GM13976 (cell line): ENCODE measurements around the gene ATP2B2.

Experiments
- DNase-seq: peaks from one replicate; pipeline ENCODE4 v3.0.0; 2012; ENCODE audit warnings: low spot score
- in situ Hi-C: fragments of 300-500 bp; cut with MboI; formaldehyde crosslinking; loops from one replicate; pipeline ENCODE4 v1.12.0; 2022; ENCODE audit warnings: low sequenced_read_pairs, mixed read lengths, inconsistent platforms; ENCODE audit not compliant: unreplicated experiment
- TF ChIP-seq, protein P1 (sequence below): IDR thresholded peaks from 2 replicates; pipeline ENCODE4 v1.5.1; 2012; ENCODE audit warnings: borderline replicate concordance, mild to moderate bottlenecking; ENCODE audit not compliant: insufficient read depth; ENCODE audit errors: extremely low read depth, missing control alignments, control extremely low read depth

Gene ATP2B2

DNA sequence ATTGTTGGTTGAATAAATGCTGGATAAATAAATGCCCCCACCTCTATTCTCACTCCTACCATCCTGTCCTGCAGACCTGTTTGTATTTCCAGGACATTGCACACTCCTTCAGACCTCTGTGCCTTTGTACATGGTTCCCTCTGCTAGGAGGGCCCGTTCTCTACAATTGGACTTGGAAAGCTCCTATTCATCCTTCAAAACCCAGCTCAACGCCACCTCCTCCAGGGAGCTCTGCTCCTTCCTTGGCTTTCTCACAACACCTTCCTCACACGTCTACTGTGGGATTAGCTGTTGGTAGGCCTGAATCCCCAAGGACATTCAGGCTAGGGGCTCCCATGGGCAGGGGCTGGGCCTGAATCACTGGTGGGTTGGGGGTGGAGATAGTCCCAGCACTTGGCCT is 105.8 kb downstream of the ATP2B2 start:
- TF ChIP-seq, protein P1, sequence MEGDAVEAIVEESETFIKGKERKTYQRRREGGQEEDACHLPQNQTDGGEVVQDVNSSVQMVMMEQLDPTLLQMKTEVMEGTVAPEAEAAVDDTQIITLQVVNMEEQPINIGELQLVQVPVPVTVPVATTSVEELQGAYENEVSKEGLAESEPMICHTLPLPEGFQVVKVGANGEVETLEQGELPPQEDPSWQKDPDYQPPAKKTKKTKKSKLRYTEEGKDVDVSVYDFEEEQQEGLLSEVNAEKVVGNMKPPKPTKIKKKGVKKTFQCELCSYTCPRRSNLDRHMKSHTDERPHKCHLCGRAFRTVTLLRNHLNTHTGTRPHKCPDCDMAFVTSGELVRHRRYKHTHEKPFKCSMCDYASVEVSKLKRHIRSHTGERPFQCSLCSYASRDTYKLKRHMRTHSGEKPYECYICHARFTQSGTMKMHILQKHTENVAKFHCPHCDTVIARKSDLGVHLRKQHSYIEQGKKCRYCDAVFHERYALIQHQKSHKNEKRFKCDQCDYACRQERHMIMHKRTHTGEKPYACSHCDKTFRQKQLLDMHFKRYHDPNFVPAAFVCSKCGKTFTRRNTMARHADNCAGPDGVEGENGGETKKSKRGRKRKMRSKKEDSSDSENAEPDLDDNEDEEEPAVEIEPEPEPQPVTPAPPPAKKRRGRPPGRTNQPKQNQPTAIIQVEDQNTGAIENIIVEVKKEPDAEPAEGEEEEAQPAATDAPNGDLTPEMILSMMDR = no peak
- in situ Hi-C loops = no loop called here
- no peak for DNase-seq

DNA sequence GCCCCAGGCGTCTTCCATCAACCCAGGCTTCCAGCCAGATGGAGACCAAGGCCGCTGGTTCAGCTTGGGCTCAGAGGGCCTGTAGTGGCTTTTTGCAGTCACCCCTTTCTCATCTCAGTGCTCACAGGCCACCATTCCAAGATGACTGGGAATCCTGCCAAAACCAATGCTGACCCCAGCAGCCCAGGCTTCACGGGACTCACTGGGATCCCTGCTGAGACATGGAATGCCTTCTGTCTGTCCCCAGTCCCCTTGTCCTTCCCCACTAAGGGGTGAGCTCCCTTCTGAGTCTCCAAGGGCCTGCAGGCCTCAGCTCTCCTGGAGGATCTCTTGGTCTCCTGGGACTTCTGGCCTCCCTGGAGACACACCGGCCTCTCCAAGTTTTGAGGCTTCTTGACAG is 107.0 kb downstream of the ATP2B2 start:
- TF ChIP-seq, protein P1 = no peak
- no peak for DNase-seq
- in situ Hi-C loops = no loop called here

DNA sequence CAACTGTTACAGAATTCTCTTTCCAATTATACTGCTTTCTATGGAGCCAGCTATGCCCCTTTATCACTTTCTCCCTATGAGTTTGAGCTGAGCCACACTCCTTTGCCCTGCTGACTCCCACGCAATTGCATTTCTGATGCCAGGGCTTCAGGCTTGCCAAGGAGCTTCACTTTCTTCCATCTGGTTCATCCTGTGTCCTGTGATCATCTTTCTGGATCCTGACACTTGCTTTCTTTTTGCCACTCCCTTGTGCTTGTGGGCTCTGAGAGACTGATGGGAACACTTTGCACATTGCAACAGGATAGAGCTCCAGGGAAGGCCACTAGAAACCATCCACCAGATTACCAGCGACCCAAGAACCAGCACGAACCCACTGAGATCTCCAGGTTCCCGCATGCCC is 107.5 kb downstream of the ATP2B2 start:
- DNase-seq = no peak
- TF ChIP-seq, protein P1 = no peak
- in situ Hi-C loops = no loop called here

DNA sequence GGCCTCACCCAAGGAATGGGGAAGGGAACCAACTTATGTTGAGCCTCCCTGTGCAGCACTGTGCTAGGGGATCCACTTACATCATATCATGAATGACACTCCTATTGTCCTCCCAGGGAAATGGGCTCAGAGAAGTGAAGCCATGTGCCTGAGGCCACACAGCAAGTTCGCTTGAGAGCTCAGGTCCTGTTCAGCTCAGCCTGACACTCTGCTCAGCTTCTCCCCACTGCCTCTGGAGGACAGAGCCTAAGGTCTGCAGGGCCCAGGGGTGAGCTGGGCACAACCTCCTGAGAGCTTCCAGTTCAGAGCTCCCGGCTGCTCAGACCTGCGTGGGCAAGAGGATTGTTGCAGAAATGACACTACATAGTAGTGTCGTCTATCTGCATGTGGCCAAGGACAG is 108.5 kb downstream of the ATP2B2 start:
- in situ Hi-C loops = no loop called here
- no peak for DNase-seq
- TF ChIP-seq, protein P1 = no peak

DNA sequence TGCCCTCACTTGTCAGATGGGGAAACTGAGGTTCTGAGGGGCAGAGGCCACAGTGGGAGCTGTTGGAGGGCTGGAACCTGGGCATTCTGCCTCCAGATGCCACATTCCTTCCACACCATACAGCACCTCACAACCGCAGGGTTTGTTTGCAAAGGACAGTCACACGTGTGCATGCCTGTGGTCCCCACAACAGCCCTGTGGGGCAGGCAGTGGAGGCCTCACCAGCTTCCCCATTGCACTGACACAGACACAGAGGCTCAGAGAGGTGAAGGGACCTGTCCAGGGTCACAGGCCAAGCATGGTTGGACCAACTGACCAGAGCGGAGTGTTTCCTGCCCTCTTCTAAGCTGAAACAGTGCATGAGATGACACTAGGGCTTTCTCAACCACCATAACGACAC is 109.3 kb downstream of the ATP2B2 start:
- no peak for DNase-seq
- in situ Hi-C loops = no loop called here
- TF ChIP-seq, protein P1 = no peak

DNA sequence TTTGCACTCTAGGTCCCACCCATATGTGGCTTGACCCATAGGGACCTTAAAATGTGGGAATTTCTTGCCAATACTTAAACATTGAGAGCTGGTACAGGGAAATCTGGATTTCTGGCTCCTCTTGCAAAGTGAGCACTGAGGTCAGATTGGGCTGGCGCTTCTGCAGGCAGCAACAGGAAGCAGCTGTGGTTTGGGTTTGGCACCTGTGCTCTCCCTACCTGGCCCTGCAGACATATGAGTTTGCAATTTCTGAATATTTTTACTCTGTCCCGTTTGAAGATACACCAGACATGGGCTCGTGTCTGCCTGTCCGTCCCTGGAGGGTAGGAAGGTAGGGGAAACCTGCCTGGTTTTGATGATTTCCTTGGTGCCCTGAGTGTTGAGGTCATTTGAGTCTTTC is 109.7 kb downstream of the ATP2B2 start:
- in situ Hi-C loops = no loop called here
- TF ChIP-seq, protein P1 = no peak
- no peak for DNase-seq

DNA sequence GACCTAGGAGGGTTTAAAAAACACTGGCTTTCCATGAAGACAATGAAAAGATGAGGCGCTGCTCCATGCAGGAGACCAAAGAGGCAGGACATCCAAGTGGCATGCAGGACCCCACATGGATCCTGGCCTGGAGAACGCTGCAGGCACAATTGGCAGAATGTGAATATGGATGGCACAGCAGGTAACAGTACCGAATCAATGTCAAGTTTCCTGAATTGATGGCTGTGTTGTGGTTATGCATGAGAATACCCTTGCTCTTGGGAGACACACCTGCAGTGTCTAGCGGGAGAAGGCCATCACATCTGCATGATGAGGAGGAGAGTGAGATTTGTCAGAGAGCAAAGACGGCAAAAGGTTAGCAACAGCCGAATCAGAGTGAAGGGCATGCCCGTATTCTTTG is 110.2 kb downstream of the ATP2B2 start:
- TF ChIP-seq, protein P1 = no peak
- no peak for DNase-seq
- in situ Hi-C loops = no loop called here
